HG02981 (cell line): ENCODE data around the gene MAPRE2.

ENCODE experiments used
- ATAC-seq: cut with Tn5 transposase; IDR thresholded peaks from one replicate; pipeline ENCODE4 v1.9.1; 2021; ENCODE audit warnings: mild to moderate bottlenecking, moderate library complexity; ENCODE audit not compliant: unreplicated experiment

The MAPRE2 gene

GRCh38 chr18:35061336-35061735 is 20.1 kb downstream of the MAPRE2 start:
- ATAC-seq, result no peak

- ATAC-seq, result no peak
These were observed 20.6 kb downstream of the MAPRE2 start for GRCh38 chr18:35061804-35062203.

GRCh38 chr18:35062408-35062807 is 21.2 kb downstream of the MAPRE2 start:
- ATAC-seq, result no peak

GRCh38 chr18:35063875-35064690 is 22.9 kb downstream of the MAPRE2 start:
- no peak for ATAC-seq

GRCh38 chr18:35067454-35067853 is 26.2 kb downstream of the MAPRE2 start:
- no peak for ATAC-seq

GRCh38 chr18:35071819-35072247 is 30.6 kb downstream of the MAPRE2 start:
- peak; percentile 73 for ATAC-seq

- ATAC-seq, result no peak
These were observed 31.4 kb downstream of the MAPRE2 start for GRCh38 chr18:35072616-35073015.

- ATAC-seq, result no peak
These were observed 32.2 kb downstream of the MAPRE2 start for GRCh38 chr18:35073186-35074105.

GRCh38 chr18:35074581-35074980 is 33.4 kb downstream of the MAPRE2 start:
- no peak for ATAC-seq

GRCh38 chr18:35075132-35075531 is 33.9 kb downstream of the MAPRE2 start:
- no peak for ATAC-seq

GRCh38 chr18:35076135-35076924 is 35.1 kb downstream of the MAPRE2 start:
- no peak for ATAC-seq

- no peak for ATAC-seq
These were observed 36.7 kb downstream of the MAPRE2 start for GRCh38 chr18:35077937-35078336.

- ATAC-seq, result no peak
These were observed 38.8 kb downstream of the MAPRE2 start for GRCh38 chr18:35080058-35080457.

GRCh38 chr18:35083174-35083712 is 42.0 kb downstream of the MAPRE2 start:
- ATAC-seq, result no peak

GRCh38 chr18:35084494-35085449 is 43.6 kb downstream of the MAPRE2 start:
- no peak for ATAC-seq

- ATAC-seq, result no peak
These were observed 44.5 kb downstream of the MAPRE2 start for GRCh38 chr18:35085450-35086380.

- no peak for ATAC-seq
These were observed 45.5 kb downstream of the MAPRE2 start for GRCh38 chr18:35086704-35087103.

- no peak for ATAC-seq
These were observed 46.5 kb downstream of the MAPRE2 start for GRCh38 chr18:35087726-35088125.
